Measurements from ENCODE around the gene MYLK.

The MYLK gene

DNA sequence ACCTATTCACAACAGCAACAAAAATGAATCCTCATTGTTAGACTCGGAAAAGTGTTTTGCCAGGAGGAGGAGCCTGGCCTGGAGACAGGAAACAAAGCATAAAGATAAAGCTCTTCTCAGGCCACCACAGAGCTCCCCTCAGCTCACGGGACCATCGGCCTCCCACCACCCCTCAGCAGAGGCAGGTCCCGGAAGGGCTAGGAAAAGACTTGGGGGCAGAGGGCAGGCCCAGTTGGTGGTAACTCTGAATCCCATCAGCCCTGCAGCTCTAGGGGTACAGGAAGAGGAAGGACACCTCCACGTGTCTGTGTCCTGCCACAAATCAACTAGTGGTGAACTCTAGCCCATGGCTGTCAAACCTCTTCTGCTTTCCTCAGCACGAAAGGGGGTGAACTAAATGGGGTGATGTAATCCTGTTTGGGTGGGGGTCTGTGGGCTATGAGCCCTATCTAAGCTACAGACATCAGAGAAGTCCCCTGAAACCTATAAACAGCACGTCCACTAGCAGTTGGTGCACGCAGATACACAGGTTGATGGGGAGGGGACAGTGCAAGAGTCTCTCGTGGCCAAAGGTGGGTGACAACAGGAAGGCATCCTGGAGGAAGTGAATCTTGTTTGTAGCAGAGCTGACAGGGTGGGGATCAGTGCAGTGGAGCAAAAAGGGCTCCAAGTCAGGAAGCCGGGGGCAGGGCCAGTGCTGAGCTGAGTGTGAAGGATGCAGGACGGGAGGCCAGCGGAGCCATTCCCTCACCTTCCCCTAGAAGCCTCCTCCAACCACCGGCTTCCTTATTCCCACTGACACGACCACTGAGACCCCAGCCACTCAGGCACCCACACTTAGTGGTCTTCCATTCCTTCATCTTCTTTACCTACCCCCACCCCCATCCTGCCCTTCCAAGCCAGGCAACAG is 188.1 kb downstream of the MYLK start:
- no peak for DNase-seq (ENCODE audit: low read depth)

DNA sequence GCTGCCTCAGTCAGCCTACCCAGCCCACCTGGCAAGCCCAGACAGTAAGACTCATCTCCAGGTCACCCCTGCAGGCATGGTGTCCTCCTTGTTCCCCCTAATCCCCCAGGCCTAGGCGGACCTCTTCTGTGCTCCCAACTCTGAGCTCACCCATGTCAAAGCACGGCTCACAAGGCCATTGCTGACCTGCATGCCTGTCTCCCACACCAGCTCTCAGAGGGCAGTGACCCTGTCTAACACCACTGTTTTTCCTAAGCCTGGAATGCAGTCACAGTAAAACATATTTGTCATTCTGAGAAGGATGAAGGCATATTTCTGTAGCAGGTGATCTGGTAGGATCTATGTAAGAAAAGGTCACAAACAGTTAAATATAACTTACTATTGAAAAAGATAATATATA is 189.0 kb downstream of the MYLK start:
- DNase-seq (ENCODE audit: low read depth), result no peak

- DNase-seq (ENCODE audit: low read depth), result no peak
Observed at GRCh38 chr3:123694366-123695087, 189.6 kb downstream of the MYLK start.

- no peak for DNase-seq (ENCODE audit: low read depth)
Observed at GRCh38 chr3:123693584-123694190, 190.4 kb downstream of the MYLK start.

- no peak for DNase-seq (ENCODE audit: low read depth)
Observed at GRCh38 chr3:123692671-123693070, 191.5 kb downstream of the MYLK start.

DNA sequence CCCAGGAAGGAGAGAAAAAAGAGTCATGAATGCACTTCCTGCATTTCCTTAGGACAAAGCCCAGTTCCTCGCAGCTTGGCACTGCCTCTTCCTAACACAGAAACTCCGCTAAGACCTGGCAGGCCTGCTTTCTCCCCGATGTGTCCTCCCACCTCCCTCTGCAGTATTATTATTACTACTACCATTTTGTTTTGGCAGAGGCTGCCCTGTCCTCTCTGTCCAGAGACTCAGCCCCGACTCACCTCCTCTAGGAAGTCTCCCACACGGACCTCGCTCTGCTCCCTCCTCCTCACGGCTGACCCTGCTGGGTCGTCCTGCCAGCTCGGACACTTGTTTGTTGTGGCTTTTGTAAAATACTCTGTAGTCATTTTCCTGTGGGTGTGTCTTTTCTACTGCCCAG is 192.1 kb downstream of the MYLK start:
- peak; percentile 47 for DNase-seq (ENCODE audit: low read depth)

DNA sequence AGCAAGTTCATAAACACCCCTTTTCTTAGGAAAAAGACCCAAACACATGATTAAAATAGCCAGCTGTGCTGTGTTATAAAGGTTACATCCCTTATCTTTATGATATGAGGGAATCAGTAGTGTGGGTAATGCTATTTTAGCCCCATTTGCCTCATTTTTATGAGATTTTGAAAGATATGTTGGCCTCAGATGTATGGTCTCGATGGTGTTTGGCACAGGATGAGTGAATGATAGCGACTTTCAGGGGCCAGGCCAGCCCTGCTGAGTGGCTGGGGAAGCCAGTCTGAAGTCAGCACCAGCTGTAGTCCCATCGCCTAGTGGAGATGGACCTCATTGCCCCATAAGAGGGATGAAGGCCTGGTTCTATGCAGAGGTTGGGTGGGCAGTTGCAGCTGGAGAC is 194.3 kb downstream of the MYLK start:
- no peak for DNase-seq (ENCODE audit: low read depth)

- peak; percentile 100 for DNase-seq (ENCODE audit: low read depth)
Observed at GRCh38 chr3:123688241-123688747, 195.8 kb downstream of the MYLK start.

DNA sequence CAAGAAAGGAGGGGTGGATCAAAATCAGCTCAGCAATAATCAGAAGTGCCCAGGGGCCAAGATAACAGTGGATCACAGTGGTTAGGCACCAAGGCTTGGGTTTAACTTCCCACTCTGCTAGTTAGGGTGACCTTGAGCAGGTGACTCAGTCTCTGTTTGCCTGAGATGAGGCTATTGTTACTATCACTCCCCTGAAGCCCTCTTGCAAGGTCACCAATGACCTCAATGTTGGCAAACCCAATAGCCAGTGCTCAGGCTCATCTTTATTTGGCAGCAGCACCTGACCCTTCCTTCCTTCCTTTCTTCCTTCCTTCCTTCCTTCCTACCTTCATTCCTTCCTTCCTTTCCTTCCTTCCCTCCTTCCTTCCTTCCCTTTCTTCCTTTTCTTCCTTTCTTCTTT is 196.8 kb downstream of the MYLK start:
- peak; percentile 52 for DNase-seq (ENCODE audit: low read depth)

DNA sequence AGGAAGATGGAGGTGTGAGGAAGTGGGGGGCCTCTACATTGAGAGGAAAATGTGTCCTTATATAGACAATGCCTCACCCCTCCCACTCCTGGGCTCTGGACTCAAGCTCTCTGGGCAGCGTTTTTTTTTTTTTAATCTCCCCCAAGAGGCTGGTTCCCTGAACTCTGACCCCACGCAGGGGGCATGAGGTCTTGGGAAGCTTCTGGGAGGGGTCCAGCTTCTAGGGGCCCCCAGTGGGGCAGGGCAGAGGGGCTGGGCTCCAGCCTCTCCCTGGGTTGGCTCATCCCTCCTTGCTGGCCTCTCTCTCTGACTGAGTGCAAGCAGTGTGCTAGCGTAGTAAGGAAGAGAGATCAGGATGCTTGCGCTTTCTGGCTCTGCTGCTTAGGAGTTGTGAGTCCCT is 197.9 kb downstream of the MYLK start:
- no peak for DNase-seq (ENCODE audit: low read depth)

DNA sequence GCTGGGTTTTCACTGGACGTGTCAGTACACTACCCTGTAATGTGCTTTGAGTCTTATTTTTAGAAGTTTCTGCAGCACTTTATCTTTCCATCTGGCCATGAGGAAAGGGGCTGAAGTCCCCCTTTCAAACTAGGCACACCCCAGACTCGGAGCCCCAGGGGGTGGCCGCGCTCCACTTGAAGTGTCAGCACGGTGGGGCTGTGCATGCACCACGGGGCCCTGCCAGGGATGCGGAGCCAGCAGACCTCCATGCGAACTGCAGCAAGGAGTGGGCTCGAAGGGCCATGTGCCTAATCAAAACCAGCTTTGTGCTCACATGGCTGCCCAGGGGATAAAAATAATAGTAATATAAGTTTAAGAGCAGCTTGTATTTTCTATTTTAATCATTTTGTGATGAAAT is 198.4 kb downstream of the MYLK start:
- no peak for DNase-seq (ENCODE audit: low read depth)

- DNase-seq (ENCODE audit: low read depth), result no peak
Observed at GRCh38 chr3:123684636-123685035, 199.5 kb downstream of the MYLK start.

- no peak for DNase-seq (ENCODE audit: low read depth)
Observed at GRCh38 chr3:123684209-123684608, 199.9 kb downstream of the MYLK start.

DNA sequence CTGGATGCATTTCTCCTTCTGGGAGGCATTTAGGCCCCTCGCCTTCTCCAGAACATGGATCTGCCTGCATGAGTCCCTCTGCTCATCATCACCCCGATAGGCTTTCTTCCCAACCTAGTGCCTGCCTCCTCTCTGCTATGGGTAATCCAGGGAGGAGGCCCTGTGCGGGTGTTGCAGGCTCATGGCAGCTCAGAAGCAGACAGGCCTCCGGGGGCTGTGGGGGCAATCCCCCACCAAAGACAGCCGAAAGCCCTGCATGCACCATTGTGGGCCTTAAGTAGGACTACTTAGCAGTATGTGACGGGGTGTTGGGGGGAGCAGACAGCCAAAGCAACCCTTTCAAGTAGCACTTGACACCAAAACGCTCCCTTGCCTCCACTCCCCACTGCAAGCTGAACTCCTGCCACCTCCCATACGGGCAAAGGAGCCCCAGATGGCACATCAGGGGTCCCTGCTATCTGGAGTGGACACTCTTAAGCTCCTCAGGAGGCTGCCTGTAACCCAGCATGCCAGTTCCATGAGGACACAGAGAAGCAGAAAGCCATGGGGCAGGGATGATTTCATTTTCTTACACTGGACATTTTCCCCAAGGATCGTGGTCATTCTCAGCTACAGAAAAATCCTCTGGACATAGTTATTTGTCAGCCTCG is 200.5 kb downstream of the MYLK start:
- no peak for DNase-seq (ENCODE audit: low read depth)

- DNase-seq (ENCODE audit: low read depth), result no peak
Observed at GRCh38 chr3:123682781-123683504, 201.2 kb downstream of the MYLK start.

GRCh38 chr3:123682302-123682701 is 201.8 kb downstream of the MYLK start:
- no peak for DNase-seq (ENCODE audit: low read depth)

DNA sequence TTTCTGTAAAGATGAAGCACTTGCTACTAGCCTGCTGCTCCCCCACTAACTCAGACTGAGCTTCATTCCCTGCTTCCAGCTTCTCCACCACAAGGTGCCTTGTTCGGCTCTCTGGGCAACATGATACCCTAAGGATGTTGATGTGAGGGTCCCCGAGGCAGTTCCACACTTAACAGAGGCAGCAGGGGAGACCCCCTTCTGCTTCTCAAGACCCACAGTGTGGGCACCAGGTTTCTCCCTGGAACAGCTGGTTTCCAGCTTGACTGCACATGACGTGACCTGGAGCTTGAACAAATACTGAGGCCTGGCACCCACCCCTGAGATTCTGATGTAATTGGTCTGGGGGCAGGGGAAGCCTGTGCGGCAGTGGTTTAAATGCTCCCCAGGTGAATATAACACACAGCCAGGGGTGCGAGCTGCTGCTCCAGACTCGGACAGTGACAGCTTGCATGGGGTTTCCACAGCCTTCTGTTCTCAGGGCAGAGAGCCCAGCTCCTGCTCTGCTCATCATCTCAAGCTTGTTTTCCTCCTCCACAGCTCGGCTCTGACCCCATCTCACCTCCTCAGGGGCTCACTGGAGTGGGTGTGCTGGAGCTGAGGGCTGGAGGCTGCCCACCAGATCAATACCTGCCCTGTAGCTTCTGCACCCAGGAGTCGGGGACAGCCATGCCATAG is 204.3 kb downstream of the MYLK start:
- DNase-seq (ENCODE audit: low read depth), result no peak

GRCh38 chr3:123678108-123678511 is 206.0 kb downstream of the MYLK start:
- DNase-seq (ENCODE audit: low read depth), result peak; percentile 88

DNA sequence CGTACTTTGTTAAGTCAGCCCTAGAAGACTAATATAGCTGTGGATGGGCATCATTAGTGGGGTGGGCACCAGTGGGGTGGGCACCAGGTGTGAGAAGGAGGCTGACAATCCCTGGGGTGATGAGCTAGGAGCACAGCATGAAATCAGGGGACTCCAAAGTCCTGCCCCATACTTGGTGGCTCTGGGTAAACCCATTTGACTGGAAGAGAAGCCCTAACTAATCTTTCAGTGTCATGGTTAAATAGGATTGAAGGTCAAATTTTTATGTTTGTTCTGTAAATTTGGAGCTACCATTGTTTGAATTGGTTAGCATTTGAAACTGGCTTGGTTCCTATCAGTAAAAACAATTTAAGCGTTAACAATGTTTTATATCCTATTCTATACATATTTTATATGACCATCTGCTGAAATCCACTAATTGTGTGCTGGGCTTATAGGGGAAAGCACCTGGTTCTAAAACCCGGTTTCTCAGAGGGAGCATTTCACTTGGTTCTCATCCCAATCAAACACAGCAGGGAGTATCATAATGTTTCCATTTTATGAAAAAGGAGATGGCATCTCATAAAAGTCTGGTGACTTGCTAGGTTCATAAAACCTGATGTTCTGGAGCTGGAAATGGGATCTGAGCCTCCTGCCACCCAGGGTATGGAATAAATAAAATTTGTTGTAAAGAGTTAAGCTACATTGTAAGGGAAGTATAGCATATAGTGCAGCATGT is 211.5 kb downstream of the MYLK start:
- DNase-seq (ENCODE audit: low read depth), result no peak

DNA sequence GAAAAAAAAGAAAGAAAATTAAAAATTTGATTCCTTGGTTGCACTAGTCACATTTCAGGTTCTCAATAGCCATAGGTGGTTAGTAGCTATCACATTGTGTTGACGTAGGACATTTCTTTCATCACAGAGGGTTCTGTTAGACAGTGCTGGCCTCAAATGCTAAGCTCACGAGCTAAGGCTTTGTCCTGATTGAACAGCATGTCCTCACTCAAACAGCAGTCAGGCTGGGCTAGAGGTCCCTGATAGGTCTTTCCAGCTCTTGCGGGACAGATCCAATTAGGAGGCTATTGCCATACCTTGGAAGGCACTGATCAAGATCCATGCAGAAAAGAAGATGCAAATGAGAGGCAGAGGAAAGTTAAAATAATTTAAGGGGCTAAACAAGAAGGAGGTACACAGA is 213.4 kb downstream of the MYLK start:
- no peak for DNase-seq (ENCODE audit: low read depth)
